ENCODE results near the gene CDYL2.
A peak's percentile ranks its signal among the peaks of the same experiment; 100 is the strongest.
"Not testable (repeated sequence)": the region's sequence is repeated elsewhere in the genome, so short reads cannot be mapped to it uniquely, and the experiment has no call there.

CDYL2 gene, protein sequence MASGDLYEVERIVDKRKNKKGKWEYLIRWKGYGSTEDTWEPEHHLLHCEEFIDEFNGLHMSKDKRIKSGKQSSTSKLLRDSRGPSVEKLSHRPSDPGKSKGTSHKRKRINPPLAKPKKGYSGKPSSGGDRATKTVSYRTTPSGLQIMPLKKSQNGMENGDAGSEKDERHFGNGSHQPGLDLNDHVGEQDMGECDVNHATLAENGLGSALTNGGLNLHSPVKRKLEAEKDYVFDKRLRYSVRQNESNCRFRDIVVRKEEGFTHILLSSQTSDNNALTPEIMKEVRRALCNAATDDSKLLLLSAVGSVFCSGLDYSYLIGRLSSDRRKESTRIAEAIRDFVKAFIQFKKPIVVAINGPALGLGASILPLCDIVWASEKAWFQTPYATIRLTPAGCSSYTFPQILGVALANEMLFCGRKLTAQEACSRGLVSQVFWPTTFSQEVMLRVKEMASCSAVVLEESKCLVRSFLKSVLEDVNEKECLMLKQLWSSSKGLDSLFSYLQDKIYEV

GRCh38 chr16:80804526-80805383 lies at the start of gene CDYL2:
CDYL2 (minus strand) TSS chr16:80804598; CDS start chr16:80804173, 425 bp downstream.
- DNase-seq, result peak; percentile 22

GRCh38 chr16:80852261-80852872 lies 48.0 kb upstream of the CDYL2 start:
- DNase-seq, result no peak

- DNase-seq, result no peak
Measured at GRCh38 chr16:80851831-80852230, 47.4 kb upstream of the CDYL2 start.

DNA sequence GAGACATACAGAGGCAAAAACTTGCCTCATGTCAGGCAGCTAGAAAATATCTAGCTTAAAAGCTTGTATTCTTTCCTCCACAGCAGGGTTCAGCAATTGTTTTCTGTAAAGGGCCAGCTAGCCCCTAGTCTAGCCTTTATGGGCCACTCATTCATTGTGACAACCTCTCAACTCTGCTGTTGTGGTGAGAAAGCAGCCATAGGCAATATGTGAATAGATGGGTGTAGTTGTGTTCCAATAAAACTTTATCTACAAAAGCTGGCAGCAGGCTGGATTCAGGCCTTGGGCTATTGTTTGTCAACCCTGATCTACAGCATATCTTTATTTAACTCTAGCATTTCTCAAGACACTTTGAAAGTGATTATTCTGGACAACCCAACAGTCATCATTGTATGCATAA lies 46.4 kb upstream of the CDYL2 start:
- DNase-seq, result no peak

DNA sequence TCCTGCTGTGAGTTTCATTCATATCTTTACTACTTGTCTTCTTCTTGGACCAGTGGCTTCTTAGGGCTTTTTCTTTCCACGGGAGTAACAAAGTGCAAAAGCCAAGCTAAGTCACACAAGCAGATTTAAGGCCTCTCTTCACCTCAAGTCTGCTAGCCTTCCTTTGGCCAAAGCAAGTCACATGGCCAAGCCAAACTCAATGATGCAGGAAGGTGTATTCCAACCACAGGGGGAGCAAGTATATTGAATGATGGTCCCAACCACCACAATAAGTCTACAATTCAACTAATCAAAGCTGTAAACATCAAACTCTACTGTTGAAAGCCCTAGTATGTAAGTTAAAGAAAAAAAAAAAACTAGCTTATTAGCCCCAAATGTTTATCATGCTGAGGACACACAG lies 44.5 kb upstream of the CDYL2 start:
- DNase-seq, result no peak

DNA sequence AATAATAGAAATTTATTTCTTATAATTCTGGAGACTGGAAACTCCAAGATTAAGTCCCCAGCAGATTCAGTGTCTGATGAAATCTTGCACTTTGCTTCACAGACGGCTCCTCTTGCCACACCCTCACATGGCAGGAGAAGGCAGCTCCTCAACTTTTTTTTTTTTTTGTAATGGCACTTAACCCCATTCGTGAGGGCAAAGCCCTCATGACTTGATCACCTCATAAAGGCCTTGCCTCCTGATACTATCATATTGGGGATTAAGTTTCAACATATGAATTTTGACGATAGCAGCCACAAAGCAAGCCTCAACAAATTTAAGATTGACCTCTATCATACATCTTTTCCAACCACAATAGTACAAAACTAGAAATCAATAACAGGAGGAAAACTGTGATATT lies 42.3 kb upstream of the CDYL2 start:
- no peak for DNase-seq

DNA sequence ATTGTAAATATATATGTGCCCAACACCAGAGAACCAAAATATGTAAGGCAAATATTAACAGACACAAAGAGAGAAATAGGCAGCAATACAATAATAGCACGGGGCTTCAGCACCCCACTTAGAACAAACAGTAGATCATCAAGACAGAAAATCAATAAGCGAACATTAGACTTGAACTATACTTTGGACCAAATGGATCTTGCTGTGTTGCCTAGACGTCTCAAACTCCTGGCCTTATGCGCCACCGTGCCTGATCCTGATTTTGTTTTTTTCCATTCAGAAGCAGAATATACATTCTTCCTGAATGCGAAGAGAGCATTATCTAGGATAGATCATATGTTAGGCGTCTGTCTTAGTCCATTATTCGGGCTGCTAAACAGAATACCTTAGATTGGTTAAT lies 41.9 kb upstream of the CDYL2 start:
- DNase-seq, result no peak

DNA sequence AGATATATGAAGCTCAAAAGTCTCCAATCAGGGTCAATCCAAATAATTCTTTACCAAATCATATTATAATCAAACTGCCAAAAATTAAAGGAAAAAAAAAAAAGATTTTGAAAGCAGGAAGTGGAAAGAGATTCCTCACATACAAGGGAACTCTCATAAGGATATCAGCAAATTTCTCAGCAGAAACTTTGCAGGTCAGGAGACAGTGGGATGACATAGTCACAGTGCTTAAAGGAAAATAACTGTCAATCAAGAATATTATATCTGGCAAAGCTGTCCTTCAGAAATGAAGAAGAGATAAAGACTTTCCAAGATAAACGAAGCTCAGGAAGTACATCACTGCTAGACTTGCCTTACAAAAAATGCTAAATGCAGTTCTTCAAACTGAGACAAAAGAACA lies 40.0 kb upstream of the CDYL2 start:
- no peak for DNase-seq

DNA sequence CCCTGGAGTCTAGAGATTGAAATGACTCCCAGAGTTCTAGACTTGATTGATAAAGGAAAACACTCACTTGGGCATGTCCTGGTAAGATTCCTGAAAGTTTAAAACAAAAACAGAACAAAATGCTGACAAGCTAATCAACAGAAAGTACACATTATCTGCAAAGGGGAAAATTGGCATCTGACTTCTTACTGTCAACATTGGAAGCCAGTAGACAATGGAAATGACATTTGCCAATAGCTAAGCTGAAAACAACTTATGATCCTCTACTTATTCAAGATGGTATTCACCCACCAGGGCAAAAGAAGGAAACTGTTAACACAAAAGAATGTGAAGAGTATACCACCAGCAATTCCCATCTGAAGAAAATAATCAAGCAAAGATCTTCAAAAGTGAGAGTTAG lies 36.8 kb upstream of the CDYL2 start:
- DNase-seq, result no peak

DNA sequence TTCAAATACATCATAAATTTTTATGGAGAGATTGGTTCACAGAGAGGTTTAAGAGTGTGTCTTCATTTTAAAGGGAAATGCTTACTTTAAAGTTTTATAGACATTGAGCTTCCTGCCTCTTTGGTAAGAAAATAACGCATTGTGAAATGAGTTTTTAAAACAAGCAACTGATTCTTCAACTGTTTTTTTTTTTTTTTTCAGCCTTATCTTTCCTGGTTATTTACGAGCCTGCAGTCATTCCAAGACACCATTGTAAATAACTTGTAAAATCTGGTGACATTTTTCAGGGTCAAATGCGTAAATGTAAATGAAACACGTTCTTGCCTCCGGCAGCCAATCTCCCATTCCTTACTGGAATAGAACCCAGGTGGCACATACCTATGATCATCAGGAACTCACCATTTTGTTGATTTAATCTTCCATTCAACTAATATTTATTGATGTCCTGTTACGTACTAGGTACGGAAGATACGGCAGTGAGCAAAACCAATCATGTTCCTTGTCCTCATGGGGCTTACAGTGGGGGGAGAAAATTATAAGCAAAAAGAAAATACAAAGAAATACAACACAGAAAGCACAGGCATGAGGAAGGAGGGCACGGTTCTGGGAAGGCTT lies 33.2 kb upstream of the CDYL2 start:
- no peak for DNase-seq

DNA sequence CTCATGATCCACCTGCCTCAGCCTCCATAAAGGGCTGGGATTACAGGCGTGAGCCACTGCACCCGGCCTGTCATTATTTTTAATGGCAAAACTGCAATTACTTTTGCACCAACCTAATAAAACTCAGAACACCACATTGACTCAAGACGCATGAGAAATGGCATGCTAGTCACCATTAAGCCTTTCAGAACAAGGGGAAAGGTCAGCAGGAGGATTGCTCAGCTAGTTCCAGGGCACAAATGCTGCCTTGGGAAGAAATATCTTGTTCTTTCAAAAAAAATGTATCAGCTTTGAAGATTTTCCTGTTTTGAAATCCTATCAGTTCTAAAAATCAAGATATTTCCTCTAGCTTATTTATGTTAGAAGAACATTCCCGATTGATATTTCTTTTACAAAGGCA lies 32.4 kb upstream of the CDYL2 start:
- no peak for DNase-seq

- DNase-seq, result no peak
Measured at GRCh38 chr16:80836202-80836601, 31.8 kb upstream of the CDYL2 start.

DNA sequence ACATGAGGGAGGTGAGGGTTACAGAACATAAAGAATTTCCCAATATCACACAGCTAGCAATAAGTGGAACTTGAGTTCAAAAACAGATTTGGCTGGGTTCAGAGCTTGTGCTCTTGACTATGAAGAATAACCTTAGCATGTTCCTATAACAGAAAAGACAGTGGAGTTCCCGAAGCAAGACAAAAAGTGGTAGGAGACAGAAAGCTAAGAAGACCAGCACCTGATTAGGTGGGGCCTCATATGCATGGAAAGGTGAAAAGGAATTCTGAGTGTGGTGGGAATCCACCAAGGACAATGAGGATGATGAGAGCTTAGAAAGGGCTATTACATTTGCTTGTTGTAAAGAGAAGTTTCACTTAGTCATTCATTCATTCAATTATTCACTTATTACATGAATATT lies 26.6 kb upstream of the CDYL2 start:
- no peak for DNase-seq

- no peak for DNase-seq
Measured at GRCh38 chr16:80828495-80828894, 24.1 kb upstream of the CDYL2 start.

- DNase-seq, result no peak
Measured at GRCh38 chr16:80827007-80827406, 22.6 kb upstream of the CDYL2 start.

DNA sequence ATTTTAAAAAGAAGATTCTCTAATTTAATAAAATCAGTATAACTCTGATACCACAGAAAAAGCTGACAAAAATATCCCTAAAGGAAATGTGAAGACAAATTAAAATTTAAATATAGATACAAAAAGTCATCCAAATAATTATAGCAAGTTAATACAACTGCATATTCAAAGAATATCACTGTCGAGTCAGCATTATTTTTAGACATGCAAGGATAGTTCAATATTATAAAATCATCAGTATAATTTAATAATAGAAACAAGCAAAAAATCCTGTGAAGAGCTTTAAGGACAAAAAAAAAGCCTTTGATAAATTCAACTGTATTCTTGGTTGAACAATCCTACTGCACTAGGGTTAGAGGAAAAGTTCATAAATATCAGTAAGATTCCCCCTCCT lies 21.0 kb upstream of the CDYL2 start:
- no peak for DNase-seq

DNA sequence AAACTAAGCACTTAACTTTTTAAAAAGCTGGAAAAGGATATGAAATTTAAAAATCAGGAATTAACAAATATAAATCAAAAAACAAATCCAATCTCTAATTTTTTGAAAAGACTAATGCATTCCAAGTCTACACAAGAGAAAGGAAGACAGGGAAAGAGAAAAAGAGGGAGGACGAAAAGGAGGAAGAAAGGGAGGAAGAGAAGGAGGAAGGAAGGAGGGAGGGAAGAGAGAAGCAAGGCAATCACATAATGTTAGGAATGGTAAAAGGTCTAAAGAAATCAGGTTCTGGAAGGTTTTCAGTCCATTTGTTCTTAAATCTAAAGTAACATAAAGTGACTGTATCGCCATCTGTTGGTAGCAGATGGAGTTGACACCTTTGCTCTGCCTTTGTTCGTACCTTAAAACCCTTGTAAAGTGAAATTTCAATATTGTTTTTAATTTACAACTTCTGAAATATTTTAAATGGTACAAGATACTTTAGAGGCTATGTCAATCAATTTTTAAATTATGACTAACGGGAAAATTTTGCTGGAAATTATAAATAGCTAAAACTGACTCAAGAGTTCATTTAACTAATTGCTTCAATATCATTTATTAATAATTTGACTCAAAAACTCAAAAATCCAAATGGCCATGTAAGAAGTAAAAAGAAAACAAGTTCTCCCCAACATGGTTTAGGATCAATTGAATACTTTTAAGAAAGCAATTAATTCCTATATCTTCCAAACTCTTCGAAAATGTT lies 20.4 kb upstream of the CDYL2 start:
- DNase-seq, result no peak

- DNase-seq, result no peak
Measured at GRCh38 chr16:80819988-80820387, 15.6 kb upstream of the CDYL2 start.

DNA sequence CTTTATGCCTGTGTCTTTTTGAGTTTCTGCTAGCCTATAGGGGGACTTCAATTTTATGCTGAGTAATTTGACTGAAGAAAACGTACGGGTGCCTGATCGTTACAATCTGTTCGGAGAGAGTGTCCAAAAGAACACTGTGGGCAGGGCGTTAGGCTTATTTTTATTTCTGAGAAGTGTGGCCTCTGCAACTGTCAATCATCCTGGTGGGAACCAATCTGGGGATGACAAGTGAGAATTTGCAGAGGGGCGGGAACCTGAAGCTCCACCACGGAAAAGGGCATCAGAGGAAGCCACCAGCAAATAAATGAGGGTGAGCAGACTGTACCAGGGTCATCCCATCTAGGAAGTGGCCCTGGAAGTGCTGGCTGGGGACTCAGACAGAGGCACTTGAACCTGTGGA lies 12.0 kb upstream of the CDYL2 start:
- DNase-seq, result no peak

GRCh38 chr16:80815278-80815677 lies 10.9 kb upstream of the CDYL2 start:
- not testable (repeated sequence) for DNase-seq

- no peak for DNase-seq
Measured at GRCh38 chr16:80812593-80812992, 8.2 kb upstream of the CDYL2 start.

DNA sequence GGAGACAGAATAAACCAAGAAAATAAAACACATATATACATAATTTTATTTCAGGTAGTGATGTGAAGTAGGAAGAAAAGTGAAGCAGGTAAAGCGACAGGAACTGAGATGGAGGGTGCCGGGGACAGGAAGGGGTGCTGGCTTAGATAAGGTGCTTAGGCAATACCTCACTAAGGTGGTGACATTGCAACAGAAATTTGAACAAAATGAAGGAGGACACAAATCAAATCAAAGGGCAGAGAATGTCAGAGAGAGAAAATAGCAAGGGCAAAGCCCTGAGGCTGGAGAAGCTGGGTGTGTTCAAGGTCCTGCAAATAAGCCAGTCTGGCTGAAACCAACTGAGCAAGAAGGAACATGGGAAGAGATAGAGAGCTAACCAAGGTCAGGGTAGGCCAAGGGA lies 5.0 kb upstream of the CDYL2 start:
- no peak for DNase-seq

Data from femur (tissue), 1 donor.